Breast epithelium (tissue), 4 donors: Measurements from ENCODE around the gene NAV1. TPM values are rescaled to one million over a fixed set of nuclear protein-coding genes. Genes with fewer than 3 reads are reported as not detected.
"Not testable (repeated sequence)": the region's sequence is repeated elsewhere in the genome, so short reads cannot be mapped to it uniquely, and the experiment has no call there.

Experiments used
- DNase-seq, 2 donors: peaks; one replicate each; pipeline ENCODE4 v3.0.0-alpha.2; 2019; ENCODE audit warnings: low spot score in 2 of 2
- H3K27ac ChIP-seq, 2 donors: fragments of 200-600 bp; sonication (generic) in 1 of 2; one replicate each; pipeline ENCODE4 v1.5.1; 2016 to 2019; ENCODE audit warnings: mild to moderate bottlenecking in 1 of 2
- H3K27me3 ChIP-seq, 2 donors: fragments of 200-600 bp; sonication (generic) in 1 of 2; one replicate each; pipeline versions ENCODE4 v1.5.1 to v1.6.0; 2017 to 2019; ENCODE audit warnings: control low read depth in 1 of 2, mild to moderate bottlenecking in 1 of 2
- H3K36me3 ChIP-seq: fragments of 200-600 bp; one replicate; pipeline ENCODE4 v1.5.1; 2019
- H3K4me1 ChIP-seq, 2 donors: fragments of 200-600 bp; sonication (generic); one replicate each; pipeline ENCODE4 v1.5.1; 2016 to 2019; ENCODE audit warnings: control low read depth in 1 of 2
- H3K4me3 ChIP-seq, 3 donors: fragments of 200-600 bp; sonication (generic); 1 replicate in 2 of 3; 2 replicates in 1 of 3; pipeline ENCODE4 v1.5.1; 2016 to 2019; ENCODE audit warnings: mild to moderate bottlenecking in 3 of 3, moderate library complexity in 2 of 3
- H3K9me3 ChIP-seq, 2 donors: fragments of 200-600 bp; sonication (generic) in 1 of 2; one replicate each; pipeline ENCODE4 v1.5.1; 2016 to 2019; ENCODE audit warnings: control low read depth in 1 of 2
- POLR2A ChIP-seq: fragments of 450-650 bp; IDR thresholded peaks from one replicate; pipeline ENCODE4 v1.6.1; 2016; ENCODE audit warnings: antibody characterized with exemption, mild to moderate bottlenecking, moderate library complexity
- POLR2AphosphoS5 ChIP-seq, 3 donors: sonication (generic); formaldehyde crosslinking; IDR thresholded peaks; one replicate each; pipeline ENCODE4 v1.6.1; 2017; ENCODE audit warnings: antibody characterized with exemption in 3 of 3
- intact Hi-C: fragments of 100-400 bp; cut with DNase I; formaldehyde crosslinking; loops from one replicate; pipeline ENCODE4 v1.15.1; 2023; ENCODE audit warnings: low total_unique reads
- total RNA-seq, 3 donors: library from RNA; depleted of rRNA; stranded (reverse); fragments of >200 nt; gene quantifications; one replicate each; pipeline ENCODE4 v1.1.0, GENCODE V29; 2016
- TF ChIP-seq, protein P1 (sequence below), 3 donors: fragments of 450-650 bp; IDR thresholded peaks; one replicate each; pipeline ENCODE4 v1.5.1; 2016 to 2017; ENCODE audit warnings: antibody characterized with exemption in 3 of 3, mild to moderate bottlenecking in 3 of 3, moderate library complexity in 3 of 3

The NAV1 gene
- total RNA-seq, 3 donors from 2014 or later = 11.3 to 31.5 (median 22.7) TPM

DNA sequence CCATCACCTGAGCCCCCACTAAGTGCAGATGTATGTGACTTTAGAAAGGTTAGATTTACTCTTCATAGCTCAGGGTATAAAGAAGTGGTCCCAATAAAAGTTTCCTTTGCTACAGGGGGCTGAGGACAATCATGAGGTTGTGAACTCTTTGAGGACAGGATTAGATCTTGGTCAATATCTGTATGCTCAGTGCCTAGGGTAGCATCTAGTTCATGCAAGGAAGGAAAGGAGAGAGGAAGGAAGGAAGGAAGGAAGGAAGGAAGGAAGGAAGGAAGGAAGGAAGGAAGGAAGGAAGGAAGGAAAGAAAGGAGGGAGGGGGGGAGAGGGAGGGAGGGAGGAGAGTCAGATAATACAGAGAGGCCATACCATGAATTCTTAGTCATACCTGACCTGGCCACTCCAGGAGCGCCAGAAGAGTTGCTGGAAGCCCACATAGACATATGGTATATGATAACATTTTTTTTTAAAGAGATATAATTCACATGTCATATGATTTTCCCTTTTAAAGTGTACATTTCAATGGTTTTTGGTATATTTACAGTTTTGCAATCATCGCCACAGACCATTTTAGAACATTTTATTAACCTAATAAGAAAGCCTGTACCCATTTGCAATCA lies 22.3 kb upstream of the NAV1 start:
- DNase-seq = no peak
- H3K9me3 ChIP-seq = no peaks in the 10 kb centered on the region
- intact Hi-C loops = no loop called here
- TF ChIP-seq, protein P1, sequence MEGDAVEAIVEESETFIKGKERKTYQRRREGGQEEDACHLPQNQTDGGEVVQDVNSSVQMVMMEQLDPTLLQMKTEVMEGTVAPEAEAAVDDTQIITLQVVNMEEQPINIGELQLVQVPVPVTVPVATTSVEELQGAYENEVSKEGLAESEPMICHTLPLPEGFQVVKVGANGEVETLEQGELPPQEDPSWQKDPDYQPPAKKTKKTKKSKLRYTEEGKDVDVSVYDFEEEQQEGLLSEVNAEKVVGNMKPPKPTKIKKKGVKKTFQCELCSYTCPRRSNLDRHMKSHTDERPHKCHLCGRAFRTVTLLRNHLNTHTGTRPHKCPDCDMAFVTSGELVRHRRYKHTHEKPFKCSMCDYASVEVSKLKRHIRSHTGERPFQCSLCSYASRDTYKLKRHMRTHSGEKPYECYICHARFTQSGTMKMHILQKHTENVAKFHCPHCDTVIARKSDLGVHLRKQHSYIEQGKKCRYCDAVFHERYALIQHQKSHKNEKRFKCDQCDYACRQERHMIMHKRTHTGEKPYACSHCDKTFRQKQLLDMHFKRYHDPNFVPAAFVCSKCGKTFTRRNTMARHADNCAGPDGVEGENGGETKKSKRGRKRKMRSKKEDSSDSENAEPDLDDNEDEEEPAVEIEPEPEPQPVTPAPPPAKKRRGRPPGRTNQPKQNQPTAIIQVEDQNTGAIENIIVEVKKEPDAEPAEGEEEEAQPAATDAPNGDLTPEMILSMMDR (IDR thresholded peaks at IDR 0.05) = no peak
- no peak for TF ChIP-seq POLR2A
- no peak for TF ChIP-seq POLR2AphosphoS5 (IDR thresholded peaks at IDR 0.05)
- H3K4me3 ChIP-seq = no peak overlapping the region
- H3K4me1 ChIP-seq = peaks cover 0 to 16% of the 10 kb centered on the region in 2 donors
- H3K36me3 ChIP-seq = no peaks in the 10 kb centered on the region
- H3K27me3 ChIP-seq = no peaks in the 10 kb centered on the region
- H3K27ac ChIP-seq = no peak overlapping the region

DNA sequence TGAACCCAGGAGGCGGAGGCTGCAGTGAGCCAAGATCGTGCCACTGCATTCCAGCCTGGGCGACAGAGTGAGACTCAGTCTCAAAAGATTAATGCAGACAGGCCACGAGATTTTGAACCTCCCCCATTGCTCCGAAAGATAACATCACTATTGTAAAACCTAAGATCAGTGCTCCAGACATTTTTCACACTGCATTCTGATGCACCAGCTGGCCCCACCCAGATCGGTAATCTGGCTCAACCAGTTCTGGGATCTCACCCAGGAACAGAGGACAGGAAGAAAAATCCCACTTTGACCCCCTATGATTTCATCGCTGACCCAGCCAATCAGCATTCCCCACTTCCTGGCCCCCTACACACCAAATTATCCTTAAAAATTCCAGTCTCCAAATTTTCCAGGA lies 21.3 kb upstream of the NAV1 start:
- Histone ChIP-seq H3K27me3 (no peaks in the 10 kb centered on the region), H3K4me3 (no peak overlapping the region), H3K27ac (peak overlapping the region in 1 of 2 donors; percentile 21), H3K36me3 (no peaks in the 10 kb centered on the region), H3K4me1 (peaks cover 0 to 6% of the 10 kb centered on the region in 2 donors), H3K9me3 (no peaks in the 10 kb centered on the region)
- DNase-seq = no peak
- intact Hi-C loops = no loop called here
- TF ChIP-seq, protein P1 (IDR thresholded peaks at IDR 0.05) = no peak
- TF ChIP-seq POLR2AphosphoS5 (IDR thresholded peaks at IDR 0.05) (no peak), POLR2A (no peak)

DNA sequence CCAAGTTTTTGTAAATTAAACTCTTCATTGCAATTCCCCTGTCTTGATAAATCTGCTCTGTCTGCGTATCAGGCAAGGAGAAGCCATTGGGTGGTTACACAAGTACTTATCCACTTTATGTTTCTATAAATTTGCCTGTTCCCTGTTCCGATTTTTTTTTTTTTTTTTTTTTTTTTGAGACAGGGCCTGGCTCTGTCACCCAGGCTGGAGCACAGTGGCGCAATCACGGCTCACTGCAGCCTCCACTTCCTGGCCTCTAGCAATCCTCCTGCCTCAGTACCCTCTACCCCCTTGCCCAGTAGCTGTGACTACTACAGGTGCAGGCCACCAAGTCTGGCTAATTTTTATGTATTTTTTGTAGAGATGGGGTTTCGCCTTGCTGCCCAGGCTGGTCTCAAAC lies 20.9 kb upstream of the NAV1 start:
- Histone ChIP-seq H3K27ac (peak overlapping the region in 1 of 2 donors; percentile 21), H3K36me3 (no peaks in the 10 kb centered on the region), H3K9me3 (no peaks in the 10 kb centered on the region), H3K4me3 (no peak overlapping the region), H3K4me1 (peaks cover 0 to 2% of the 10 kb centered on the region in 2 donors), H3K27me3 (no peaks in the 10 kb centered on the region)
- intact Hi-C loops = no loop called here
- DNase-seq = no peak
- TF ChIP-seq POLR2A (no peak), POLR2AphosphoS5 (IDR thresholded peaks at IDR 0.05) (no peak)
- TF ChIP-seq, protein P1 (IDR thresholded peaks at IDR 0.05) = no peak

DNA sequence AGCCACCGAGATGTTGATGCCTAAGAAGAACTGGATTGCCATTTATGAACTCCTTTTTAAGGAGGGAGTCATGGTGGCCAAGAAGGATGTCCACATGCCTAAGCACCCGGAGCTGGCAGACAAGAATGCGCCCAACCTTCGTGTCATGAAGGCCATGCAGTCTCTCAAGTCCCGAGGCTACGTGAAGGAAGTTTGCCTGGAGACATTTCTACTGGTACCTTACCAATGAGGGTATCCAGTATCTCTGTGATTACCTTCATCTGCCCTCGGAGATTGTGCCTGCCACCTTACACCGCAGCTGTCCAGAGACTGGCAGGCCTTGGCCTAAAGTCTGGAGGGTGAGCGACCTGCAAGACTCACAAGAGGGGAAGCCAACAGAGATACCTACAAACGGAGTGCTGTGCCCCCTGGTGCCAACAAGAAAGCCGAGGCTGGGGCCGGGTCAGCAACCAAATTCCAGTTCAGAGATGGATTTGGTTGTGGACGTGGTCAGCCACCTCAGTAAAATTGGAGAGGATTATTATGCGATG lies 18.8 kb upstream of the NAV1 start:
- H3K36me3 ChIP-seq, H3K9me3 ChIP-seq, H3K27ac ChIP-seq, H3K4me3 ChIP-seq, DNase-seq, intact Hi-C loops, H3K4me1 ChIP-seq, H3K27me3 ChIP-seq: not testable (repeated sequence)

DNA sequence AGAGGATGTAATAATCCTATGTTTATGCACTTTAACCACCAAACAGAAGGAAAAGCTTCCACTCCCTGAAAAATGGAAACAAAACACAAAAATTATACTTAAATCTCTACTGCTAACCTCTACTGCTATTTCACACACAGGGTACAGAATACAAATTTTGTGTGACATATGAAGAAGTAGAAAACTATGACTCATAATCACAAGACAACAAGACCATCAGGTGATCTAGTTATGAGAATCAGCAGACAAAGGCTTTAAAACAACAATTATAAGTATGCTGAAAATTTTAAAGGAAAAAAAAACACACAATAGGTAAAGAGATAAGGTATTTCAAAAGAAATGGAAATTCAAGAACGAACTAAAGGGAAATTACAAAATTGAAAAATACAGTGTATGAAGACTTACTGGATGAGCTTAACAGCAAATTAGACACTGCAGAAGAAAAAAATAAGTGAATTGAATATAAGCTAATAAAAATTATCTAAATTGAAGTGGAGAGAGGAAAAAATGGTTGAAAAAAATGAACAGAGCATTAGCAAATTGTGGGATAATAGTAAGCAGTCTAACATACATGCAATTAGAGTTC lies 13.6 kb upstream of the NAV1 start:
- Histone ChIP-seq H3K27me3 (no peaks in the 10 kb centered on the region), H3K4me3 (no peak overlapping the region), H3K36me3 (no peaks in the 10 kb centered on the region), H3K9me3 (no peaks in the 10 kb centered on the region), H3K27ac (no peak overlapping the region), H3K4me1 (no peaks in the 10 kb centered on the region)
- TF ChIP-seq POLR2AphosphoS5 (IDR thresholded peaks at IDR 0.05) = no peak
- TF ChIP-seq POLR2A = no peak
- TF ChIP-seq, protein P1 (IDR thresholded peaks at IDR 0.05) = no peak
- DNase-seq = no peak
- intact Hi-C loops = no loop called here
